Glutamatergic neuron (in vitro differentiated cells): ENCODE measurements around the gene PLEKHO1. TPM values are rescaled to one million over a fixed set of nuclear protein-coding genes. Genes with fewer than 3 reads are reported as not detected.

Experiments used
- DNase-seq: peaks from one replicate; pipeline ENCODE4 v3.0.0; 2022
- H3K27ac Mint-ChIP-seq: one replicate; pipeline ENCODE4 v1.8.0; 2020; ENCODE audit warnings: mild to moderate bottlenecking, mixed read lengths, inconsistent platforms; ENCODE audit not compliant: unreplicated experiment
- H3K27me3 Mint-ChIP-seq: one replicate; pipeline ENCODE4 v1.8.0; 2020; ENCODE audit warnings: mild to moderate bottlenecking, moderate library complexity, mixed read lengths, inconsistent platforms; ENCODE audit not compliant: unreplicated experiment
- H3K36me3 Mint-ChIP-seq: one replicate; pipeline ENCODE4 v1.8.0; 2020; ENCODE audit warnings: mild to moderate bottlenecking, mixed read lengths, inconsistent platforms; ENCODE audit not compliant: unreplicated experiment
- H3K4me1 Mint-ChIP-seq: one replicate; pipeline ENCODE4 v1.8.0; 2020; ENCODE audit warnings: mild to moderate bottlenecking, low read depth, mixed read lengths, inconsistent platforms; ENCODE audit not compliant: unreplicated experiment
- H3K4me3 Mint-ChIP-seq: one replicate; pipeline ENCODE4 v1.8.0; 2020; ENCODE audit warnings: mild to moderate bottlenecking, mixed read lengths, inconsistent platforms; ENCODE audit not compliant: unreplicated experiment
- H3K9me3 Mint-ChIP-seq: one replicate; pipeline ENCODE4 v1.8.0; 2020; ENCODE audit warnings: mild to moderate bottlenecking, moderate library complexity, mixed read lengths, inconsistent platforms; ENCODE audit not compliant: unreplicated experiment
- total RNA-seq: library from RNA; stranded (reverse); fragmentation: NEBNext Ultra II Directional; extraction: Animal tissue kit (Norgen Biotek cat#: 25700); gene quantifications from one replicate; pipeline ENCODE4 v1.2.1, GENCODE V29; 2021; ENCODE audit not compliant: unreplicated experiment
- TF ChIP-seq, protein P1 (sequence below): fragments of 200-600 bp; sonication (generic); IDR thresholded peaks from one replicate; pipeline ENCODE4 v1.5.0; 2021; ENCODE audit not compliant: partially characterized antibody, unreplicated experiment

PLEKHO1 gene
- total RNA-seq, 1 donor from 2014 or later: 142 TPM

DNA sequence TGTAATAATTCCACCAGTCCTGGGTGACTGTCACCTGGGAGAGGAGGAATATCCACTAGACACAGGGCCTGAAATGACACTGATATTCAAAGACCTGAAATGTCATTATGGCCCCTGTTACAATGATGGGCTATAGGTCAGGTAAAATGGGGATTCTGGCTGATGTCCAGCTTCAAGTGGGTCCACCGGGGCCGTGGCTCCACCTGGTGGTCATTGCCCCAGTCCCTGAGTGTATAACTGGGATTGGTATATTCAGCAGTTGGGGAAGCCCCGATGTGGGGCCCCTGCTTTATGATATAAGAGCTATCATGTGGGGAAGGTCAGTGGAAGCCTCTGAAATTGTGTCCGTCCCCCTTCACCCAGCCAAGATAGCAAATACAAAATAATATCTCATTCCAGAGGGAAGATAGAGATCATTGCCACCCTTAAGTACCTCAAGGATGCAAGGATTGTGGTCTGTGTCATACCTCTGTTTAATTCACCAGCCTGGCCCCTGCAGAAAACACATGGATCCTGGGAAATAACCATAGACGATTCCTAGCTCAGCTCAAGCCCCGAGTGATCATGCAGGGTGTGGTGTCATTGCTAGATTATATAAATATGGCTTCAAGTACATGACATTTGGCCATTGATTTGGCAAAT is 19.4 kb downstream of the PLEKHO1 start:
- Mint-ChIP-seq H3K36me3 (no peaks in the 10 kb centered on the region), H3K4me1 (peaks cover 17% of the 10 kb centered on the region), H3K9me3 (peaks cover 3% of the 10 kb centered on the region), H3K27ac (no peak overlapping the region), H3K4me3 (no peak overlapping the region), H3K27me3 (peaks cover 7% of the 10 kb centered on the region)
- DNase-seq: peak; percentile 81
- TF ChIP-seq, protein P1, sequence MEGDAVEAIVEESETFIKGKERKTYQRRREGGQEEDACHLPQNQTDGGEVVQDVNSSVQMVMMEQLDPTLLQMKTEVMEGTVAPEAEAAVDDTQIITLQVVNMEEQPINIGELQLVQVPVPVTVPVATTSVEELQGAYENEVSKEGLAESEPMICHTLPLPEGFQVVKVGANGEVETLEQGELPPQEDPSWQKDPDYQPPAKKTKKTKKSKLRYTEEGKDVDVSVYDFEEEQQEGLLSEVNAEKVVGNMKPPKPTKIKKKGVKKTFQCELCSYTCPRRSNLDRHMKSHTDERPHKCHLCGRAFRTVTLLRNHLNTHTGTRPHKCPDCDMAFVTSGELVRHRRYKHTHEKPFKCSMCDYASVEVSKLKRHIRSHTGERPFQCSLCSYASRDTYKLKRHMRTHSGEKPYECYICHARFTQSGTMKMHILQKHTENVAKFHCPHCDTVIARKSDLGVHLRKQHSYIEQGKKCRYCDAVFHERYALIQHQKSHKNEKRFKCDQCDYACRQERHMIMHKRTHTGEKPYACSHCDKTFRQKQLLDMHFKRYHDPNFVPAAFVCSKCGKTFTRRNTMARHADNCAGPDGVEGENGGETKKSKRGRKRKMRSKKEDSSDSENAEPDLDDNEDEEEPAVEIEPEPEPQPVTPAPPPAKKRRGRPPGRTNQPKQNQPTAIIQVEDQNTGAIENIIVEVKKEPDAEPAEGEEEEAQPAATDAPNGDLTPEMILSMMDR: peak; percentile 63

DNA sequence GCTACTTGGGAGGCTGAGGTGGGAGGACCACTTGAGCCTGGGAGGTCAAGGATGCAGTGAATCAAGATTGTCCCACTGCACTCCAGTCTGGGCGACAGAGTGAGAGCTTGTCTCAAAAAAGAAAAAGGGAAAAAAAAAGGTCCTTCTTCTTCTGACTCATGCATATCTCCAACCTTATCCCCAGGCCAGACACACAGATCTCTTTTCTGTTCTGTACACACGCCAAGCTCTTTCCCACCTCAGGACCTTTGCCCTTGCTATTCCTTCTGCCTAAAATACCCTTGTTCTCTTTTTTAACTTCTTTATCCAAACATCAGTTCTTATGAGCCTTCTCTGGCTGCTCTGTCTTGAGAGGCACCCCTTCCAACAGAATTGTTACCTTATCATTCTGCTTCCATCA is 22.1 kb downstream of the PLEKHO1 start:
- no peaks in the 10 kb centered on the region for H3K27me3 Mint-ChIP-seq
- H3K9me3 Mint-ChIP-seq: peaks cover 1% of the 10 kb centered on the region
- H3K4me1 Mint-ChIP-seq: no peaks in the 10 kb centered on the region
- TF ChIP-seq, protein P1: no peak
- H3K36me3 Mint-ChIP-seq: no peaks in the 10 kb centered on the region
- H3K4me3 Mint-ChIP-seq: no peak overlapping the region
- no peak overlapping the region for H3K27ac Mint-ChIP-seq
- DNase-seq: no peak

DNA sequence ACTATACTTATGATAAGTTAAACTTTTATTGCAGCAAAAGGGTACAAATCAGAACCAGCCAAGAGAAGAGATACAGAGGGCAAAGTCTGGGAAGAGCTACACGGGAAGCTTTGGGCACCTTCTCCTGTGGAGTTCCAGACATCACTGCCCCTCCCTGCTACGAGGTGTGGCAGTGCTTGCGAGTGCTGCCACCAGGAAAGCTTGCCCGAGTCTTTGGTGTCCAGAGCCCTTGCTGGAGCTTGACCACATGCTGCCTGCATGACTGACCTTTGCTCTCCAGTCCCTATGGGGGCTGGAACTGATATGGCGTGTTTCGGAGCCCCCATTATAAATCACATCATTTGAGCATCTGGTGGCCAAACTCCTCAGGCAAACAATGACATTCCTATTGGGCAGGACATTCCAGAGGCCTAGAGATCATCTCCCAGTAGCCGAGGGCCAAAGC is 23.4 kb downstream of the PLEKHO1 start:
- TF ChIP-seq, protein P1: no peak

DNA sequence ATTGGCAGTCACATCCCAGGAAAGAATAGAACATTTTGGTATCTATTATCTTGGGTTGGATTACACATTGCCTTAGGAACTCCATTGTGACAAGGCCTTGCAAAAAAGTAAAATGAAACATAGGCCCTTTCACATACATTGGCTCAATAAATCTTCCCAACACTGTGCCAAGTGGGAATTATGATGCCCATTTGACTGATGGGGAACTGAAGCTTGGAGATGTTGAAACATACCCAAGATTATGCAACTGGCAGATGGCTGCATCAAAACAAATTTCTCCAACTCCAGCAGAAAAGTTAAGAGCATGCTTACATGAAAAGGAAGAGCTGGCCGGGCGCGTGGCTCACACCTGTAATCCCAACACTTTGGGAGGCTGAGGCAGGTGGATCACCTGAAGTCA is 26.9 kb downstream of the PLEKHO1 start:
- Mint-ChIP-seq H3K4me1 (no peaks in the 10 kb centered on the region), H3K4me3 (no peak overlapping the region), H3K27me3 (no peaks in the 10 kb centered on the region), H3K9me3 (no peaks in the 10 kb centered on the region), H3K27ac (no peak overlapping the region), H3K36me3 (no peaks in the 10 kb centered on the region)
- no peak for DNase-seq
- TF ChIP-seq, protein P1: no peak

More for the DNA sequence above, 23.4 kb downstream of the PLEKHO1 start:
- no peak overlapping the region for H3K4me3 Mint-ChIP-seq
- H3K36me3 Mint-ChIP-seq: no peaks in the 10 kb centered on the region
- no peaks in the 10 kb centered on the region for H3K27me3 Mint-ChIP-seq
- no peaks in the 10 kb centered on the region for H3K4me1 Mint-ChIP-seq
- H3K27ac Mint-ChIP-seq: no peak overlapping the region
- H3K9me3 Mint-ChIP-seq: peaks cover 1% of the 10 kb centered on the region
- DNase-seq: no peak

DNA sequence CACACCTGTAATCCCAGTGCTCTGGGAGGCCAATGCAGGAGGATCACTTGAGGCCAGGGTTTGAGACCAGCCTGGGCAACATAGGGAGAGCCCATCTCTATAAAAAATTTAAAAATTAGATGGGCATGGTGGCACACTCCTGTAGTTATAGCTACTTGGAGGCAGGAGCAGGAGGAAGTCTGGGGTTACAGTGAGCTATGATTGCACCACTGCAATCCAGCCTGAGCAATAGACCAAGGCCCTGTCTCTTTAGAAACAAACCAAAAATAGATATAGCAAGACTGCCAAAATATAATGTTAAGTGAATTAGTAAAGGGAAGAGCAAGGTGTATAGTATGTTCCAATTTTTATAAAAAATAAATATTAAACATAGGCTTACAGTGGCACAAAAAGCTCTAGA is 28.8 kb downstream of the PLEKHO1 start:
- TF ChIP-seq, protein P1: no peak
- Mint-ChIP-seq H3K4me1 (no peaks in the 10 kb centered on the region), H3K9me3 (no peaks in the 10 kb centered on the region), H3K4me3 (no peak overlapping the region), H3K27ac (no peak overlapping the region), H3K36me3 (no peaks in the 10 kb centered on the region), H3K27me3 (no peaks in the 10 kb centered on the region)
- DNase-seq: no peak
